ENCODE results near the gene CYB5A.

The CYB5A gene

DNA sequence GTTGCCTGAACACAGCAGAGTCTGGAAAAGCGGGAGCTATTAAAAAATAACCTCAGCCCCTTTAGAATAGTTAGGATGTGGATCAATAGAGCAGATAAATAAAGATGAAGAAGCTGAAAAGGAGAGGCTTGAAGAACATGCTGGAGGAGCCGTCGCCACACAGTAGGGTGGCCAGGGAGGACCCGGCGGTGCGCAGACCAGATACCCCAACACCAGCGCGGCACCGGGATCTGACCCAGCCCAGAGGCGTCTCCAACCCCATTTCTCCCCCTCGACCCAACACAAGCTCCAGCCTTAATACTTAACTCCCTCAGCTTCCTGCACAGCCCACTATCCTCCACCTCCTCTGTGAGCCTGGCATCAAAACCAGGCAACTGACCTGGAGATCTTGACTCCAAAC lies 16.0 kb downstream of the CYB5A start:
- no peak for DNase-seq

DNA sequence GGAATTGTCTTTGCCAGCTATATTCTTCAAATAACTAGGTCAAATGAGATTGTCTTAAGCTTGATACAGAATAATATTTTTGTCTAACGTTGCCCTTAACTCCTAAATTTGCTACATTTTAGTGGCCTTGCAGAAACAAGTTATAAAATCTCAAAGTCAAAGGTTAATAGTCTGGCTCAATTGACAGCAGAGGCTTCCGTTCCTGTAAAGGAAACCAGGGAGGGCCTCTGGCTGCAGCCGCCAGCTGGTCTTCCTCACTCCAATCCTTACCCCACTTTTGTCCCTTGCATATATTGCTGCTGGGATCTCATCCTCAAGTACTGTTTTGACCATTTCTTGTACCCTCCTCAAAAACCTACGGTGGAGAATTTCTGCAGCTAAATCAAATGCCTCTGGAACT lies 17.1 kb downstream of the CYB5A start:
- DNase-seq: no peak

DNA sequence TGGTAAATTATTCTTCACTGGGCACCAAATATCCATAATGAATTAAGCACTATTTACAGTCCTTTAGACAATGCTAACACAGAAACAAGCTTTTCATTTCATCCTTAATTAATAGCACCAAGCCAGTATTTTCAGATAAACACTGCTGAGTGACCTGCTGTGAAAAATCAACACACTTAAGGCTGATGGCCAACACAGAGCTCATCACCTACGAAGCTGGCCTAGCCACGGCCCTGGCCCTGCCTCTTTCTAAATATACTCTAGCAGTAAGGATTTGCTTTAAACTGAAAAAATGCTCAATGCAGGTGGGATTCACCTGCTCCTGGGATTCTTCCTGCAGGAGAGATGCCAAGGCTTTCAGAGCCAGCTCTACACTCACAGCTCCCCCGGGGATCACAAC lies 18.4 kb downstream of the CYB5A start:
- peak; percentile 66 for DNase-seq

DNA sequence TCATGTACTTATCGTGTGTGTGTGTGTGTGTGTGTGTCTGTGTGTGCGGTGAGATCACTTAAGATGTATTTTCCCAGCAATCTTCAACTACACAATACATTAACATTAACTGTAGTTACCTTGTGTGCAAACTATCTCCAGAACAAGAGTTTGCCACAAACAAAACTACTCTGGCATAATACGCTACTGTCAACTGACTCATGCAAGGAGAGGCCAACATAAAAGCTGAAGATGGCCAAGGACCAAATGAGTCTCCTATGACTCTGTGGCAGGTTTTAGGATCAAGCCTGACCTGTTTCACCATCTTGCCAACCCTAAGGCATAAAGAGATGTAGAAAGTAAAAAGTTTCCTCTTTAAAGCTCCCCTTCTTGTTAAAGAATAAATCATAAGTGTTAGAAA lies 20.1 kb downstream of the CYB5A start:
- DNase-seq: no peak

DNA sequence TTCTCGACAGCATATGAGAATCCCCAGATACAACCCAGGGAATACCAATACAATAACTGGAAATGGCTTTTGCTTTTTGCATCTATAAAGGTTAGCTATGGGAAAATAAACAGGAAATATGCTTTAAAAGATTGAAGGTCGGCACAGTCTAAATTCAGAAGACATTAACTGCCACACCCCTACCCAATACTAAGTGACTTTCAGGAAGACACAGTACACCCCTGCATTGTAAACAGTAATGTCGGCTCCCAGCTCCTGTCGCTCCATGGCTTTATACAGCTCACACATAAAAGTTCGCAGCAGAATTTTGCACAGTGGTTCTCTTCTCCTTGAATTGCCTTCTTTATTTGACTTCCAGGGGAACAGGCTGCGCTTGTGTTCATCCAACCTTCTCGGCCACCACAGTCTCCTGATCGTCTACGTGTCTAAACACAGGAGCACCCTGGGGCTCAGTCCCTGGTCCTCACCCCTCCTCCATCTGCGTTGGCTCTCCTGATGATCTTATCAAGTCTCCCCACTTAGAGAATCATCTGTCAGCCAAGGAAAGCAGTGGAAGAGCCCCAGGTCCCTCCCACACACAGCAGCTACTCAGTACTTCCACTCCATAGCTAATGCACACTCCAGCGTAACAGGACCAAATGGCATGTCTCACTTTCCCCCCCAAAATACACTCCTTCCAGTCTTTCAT lies 22.7 kb downstream of the CYB5A start:
- DNase-seq: no peak

DNA sequence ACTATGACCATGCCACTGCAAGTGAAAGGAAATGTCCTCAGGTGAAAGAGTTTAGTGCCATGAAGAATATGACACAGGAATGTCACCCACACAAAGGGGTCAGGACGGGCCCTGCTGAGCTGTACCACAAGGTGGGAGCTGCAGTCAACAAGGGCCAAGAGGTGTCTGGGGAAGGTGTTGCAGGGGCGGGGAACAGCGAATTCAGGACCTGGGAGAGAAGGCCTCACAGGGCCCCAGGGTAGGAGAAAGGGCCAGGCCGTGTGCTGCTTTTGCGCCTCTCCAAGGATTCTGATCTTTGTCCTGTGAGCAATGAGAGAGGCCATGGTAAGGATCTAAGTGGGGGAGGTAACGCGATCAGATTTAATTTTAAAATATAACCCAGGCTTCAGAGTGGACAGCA lies 23.6 kb downstream of the CYB5A start:
- DNase-seq: no peak

DNA sequence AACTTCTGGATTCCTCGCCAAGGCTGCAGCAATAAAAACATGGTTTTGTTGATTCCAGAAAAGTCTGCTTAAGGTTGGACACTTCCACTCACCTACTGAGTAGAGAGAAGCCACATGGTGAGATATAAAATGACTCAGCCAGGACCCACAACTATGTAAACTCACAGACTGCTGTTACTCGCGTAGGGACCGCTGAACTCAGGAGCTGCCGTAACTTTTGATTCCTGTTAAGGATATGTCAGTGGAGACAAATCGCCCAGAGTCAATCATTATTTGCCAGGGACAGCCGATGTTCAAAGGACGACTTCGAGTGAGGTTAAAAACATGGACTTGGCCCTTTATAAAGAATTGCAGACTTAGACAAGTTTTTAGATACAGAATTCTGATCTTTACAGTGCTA lies 25.6 kb downstream of the CYB5A start:
- DNase-seq: no peak

DNA sequence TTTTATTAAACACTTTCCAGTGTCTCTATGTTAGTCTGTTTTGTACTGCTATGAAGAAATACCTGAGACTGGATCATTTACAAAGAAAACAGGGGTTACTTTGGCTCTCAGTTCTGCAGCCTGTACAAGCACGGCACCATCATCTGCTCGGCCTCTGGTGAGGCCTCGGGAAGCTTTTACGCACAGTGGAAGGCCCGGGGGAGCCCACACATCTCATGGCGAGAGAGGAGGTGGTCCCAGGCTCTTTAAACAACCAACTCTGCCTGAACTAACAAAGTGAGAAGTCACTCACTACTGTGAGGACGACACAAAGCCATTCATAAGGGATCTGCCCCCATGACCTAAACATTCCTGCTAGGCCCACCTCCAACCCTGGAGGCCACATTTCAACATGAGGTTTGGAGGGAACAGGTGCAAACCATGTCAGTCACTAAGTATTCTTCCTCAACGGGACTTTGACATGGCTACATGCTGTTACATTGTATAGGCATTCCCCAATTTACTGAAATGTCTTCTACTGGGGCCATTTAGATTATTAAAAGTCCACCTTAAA lies 26.1 kb downstream of the CYB5A start:
- DNase-seq: no peak

DNA sequence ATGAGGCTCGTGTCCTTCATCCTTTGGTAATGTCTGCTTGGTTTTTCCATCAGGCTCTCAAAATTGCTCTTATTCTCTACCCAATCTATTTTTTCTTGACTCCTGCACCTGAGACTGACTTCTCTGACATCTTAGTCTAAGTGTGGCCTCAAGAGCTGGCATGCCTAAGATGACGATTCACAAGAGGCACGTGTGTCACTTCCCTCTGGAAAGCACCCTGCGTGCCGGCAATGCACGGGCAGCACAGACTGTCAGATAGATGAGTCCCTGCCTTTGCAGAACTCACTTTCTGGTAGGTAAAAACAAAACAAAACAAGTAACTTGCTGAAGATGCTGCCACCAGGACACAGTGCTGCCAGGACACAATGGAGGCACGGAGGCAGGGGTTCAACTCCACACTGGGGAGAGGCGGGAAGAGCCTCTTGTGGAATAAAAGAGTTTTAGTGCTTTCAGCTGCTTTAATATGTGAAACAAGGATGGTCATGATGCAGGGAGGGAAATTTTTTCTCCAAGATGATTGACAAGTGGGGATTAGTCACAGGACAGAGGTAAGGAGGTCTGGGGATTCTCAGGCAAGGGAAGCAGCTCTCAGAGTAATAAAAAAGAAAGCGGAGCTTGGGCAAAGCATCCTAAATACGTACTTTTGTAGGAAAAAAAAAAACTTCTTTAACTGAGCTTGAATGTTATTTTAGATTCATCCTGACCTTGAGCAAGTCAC lies 27.3 kb downstream of the CYB5A start:
- no peak for DNase-seq

DNA sequence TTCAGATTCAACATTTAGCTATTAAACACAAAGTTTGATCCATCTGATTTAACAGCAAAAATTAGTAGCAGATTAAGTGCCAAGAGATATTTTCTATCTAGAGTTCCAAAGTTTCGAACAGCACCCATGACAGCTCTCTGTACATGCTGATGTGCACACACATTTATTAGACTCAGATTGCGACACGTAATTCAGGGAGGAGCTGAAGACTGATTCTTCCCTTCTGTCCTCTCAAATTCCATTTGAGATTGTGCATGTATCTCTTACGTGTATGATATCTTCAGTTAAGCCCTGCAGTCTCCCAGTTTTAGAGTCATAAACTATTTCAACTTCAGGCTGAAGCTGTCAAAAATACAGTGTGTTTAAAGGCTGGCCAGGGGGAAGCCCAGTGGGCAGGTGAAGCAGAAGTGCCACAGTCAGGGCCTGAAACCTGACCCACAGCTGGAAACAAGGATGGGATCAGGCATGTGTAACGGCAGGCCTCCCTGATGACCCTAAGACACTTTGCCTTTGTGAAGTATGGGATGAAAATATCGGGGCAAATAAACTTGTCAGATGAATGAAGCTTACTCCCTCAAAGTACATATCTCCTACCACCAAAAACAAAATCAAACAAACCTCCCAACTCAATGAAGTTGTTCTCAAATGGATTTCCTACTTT lies 30.6 kb downstream of the CYB5A start:
- DNase-seq: no peak

DNA sequence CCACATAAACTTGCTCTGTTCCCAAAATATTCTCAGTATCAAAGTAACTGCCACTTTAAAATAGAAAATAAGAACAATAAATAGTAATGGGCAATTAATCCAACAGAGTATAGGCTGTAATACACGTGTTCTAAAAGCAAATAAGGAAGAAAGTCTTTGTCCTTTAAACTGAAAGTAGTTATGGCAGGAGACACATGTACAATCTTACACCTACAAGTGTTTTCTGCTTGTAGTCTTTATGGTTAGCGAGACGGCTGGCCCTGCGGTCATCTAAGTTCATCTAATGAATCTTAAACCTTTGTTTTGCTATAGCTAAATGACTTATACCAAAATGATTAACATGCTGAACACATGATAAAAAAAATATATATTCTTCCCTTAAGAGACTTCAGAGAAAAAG lies 32.4 kb downstream of the CYB5A start:
- no peak for DNase-seq

DNA sequence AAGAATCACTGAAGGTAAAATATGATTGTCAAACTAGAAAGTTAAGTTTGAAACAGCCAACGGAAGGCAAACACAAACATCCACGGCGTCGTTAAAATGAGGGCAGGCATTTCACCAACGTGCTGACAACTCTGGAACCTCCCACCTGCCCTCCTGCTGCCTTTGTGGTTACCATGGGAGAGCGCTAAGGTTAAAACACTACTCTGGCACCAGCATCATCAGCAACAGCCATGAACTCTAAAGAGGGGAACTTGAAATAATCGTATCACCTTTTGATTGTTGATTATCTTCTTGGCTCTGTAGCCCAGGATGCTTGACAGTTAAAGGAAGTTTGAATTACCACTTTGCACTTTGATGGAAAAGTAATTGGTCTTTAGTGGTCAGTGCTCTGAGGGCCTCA lies 34.7 kb downstream of the CYB5A start:
- no peak for DNase-seq

DNA sequence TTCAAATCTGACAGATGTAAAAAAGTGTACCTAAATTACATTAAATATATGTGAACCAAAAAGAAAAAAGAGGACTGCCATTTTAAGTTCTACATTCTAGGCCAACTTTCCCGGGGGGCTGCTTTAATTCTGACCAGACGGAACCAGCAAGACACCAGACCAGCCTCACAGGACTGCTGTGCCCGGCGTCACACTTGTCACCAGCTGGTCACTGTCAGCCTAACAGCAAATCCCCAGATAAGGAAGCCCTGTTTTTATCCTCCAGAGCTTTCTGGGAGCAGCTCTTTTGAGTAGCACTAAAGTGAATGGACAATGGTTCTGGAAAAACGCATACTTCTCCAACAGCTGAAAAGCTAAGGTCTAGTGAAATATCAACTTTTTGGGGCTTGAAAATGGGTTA lies 35.6 kb downstream of the CYB5A start:
- DNase-seq: no peak

DNA sequence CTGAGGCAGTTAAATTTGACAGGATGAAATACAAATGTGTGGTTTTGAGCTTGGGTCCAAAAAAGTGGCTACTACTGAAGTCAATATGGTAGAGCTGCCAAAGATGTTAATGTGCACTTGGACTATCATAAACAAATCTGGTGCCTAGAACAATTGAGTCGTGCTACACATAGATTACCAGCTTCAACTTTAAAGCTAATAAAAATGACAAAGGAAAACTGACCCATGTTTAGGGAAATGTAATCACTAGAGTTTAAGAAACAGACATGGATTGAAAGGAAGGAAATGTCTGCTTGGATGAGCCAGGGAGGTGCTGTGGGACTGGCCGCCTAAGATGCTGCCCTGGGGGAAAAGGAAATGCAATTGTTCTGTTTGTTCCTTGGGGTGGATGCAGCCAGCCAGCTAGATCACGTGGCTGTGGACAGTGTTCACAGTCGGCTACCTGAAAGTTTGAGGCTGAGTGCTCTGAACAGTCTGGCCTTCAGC lies 36.6 kb downstream of the CYB5A start:
- DNase-seq: no peak

DNA sequence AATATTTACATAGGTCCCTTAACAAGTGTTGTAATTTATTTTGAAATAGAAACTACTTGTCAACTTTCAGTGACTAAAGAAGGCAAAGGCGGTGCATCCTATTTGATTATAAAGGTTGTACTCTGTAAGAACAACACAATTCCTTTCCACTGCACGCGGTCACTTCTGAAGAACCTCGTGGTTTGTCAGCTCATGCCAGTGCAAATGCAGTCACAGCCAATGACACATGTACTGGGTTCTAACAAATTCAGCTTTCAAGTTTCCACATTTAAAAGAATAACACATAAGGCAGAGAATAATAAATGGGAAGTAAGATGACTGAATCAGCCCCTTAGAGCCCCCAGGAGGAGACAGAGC lies 39.7 kb downstream of the CYB5A start:
- no peak for DNase-seq

DNA sequence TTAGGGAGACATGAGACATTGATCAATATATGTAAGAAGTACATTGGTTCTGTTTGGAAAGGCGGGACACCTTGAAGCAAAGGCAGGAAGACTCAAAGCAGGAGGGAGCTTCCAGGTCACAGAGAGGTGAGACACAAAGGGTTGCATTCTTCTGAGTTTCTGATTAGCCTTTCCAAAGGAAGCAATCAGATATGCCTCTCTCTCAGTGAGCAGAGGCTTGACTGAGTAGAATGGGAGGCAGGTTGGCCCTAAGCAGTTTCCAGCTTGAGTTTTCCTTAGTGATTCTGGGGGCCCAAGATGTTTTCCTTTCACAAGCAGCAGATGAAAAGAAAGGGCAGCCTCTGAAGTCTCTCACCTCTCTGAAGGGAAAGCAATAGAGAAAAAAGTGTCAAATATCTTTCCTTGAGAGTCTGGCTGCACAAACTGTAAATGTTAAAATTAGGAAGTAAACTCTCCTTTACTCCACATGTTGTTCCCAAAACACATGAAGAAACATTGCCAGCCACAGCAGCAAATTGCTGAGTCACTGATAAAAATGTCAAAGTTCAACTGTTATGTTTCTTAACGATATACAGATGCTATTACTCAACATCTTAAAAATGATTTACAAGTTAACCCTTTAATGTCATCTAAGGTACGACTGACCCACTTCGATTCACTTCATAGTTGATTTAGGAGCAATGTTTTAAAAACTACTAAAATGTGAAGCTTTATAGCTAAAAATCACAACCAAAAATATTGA lies 40.3 kb downstream of the CYB5A start:
- no peak for DNase-seq

DNA sequence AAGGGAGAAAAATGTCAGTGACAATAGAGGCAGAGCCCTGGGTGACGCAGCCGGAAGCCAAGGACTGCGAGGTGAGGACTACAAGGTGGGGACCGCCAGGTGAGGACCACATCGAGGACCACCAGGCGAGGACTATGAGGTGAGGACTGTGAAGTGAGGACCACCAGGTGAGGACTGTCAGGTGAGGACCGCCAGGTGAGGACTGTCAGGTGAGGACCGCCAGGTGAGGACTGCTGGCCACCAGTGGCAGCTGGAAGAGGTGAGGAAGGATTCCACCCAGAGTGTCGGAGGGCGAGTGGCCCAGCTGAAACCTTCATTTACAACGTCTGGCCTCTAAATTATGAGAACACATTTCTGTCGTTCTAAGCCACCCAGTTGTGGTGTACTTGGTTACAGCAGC lies 41.6 kb downstream of the CYB5A start:
- no peak for DNase-seq

DNA sequence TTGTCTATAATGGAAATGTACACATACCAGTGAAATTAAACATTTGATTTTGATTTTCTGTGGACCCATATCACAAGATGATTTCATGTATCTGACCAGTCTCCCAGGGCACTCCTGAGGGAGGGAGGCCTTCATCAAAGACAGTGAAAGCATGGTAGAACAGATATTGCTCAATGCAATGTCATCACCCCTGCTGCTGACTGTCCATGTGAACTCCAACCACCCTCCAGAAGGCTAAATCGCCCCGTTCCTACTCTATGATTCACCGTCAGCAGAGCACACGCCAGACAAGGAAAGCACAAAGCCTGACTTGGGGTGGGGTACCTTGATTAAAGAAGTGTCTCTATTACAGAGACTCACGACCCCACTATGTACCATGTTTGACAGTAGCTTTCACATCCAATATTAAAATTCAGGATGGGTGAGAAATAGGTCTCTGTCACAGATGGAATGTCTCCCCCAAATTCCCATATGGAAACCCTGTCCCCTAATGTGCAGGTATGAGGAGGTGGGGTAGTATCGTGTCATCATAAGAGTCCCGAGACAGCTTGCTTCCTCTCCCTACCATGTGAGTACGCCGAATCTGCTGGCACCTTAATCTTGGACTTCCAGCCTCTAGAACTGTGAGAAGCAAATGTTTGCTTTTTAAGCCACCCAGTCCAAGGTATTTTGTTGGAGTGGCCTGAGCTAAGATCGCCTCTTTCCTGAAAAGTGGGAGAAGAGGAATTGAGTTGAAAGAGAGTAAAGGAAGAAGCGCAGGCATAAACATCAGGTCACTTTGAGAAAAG lies 42.4 kb downstream of the CYB5A start:
- DNase-seq: no peak

DNA sequence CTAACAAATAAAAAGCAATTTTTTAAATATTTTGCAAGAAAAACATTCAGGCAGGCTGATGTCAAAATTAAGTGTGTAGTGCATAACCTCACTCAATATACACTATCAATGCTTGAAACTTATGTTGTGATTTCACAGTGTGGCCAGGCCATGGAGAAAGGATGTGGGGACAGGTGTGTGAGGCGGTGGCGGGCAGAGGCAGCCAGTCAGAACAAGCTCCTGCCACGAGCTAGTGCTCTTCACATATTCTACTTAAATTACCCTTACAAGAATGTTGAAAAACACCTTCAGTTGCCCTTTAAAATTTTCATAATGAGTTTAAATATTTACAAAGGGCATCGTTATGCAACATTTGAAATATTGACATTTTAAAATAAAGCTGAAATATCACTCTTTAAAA lies 43.2 kb downstream of the CYB5A start:
- peak; percentile 45 for DNase-seq

DNA sequence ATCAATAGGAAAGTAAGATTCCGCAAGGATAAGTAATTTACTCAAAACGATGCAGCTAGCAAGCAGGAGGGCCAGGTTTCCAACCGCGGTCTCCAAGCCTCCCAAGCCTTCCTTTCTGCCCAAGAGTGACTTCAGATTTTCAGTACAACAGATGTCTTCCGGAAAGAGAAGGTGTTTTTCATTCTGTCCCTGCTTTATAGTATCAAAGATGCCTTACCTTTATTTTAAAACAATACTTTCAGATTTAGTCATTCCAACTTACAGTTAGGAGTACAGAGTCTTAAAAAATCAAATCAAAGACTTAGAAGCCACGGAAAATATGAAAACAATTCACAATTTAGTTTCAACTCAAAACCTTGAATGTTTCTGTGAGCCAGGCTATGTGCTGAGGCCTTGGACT lies 43.6 kb downstream of the CYB5A start:
- no peak for DNase-seq

DNA sequence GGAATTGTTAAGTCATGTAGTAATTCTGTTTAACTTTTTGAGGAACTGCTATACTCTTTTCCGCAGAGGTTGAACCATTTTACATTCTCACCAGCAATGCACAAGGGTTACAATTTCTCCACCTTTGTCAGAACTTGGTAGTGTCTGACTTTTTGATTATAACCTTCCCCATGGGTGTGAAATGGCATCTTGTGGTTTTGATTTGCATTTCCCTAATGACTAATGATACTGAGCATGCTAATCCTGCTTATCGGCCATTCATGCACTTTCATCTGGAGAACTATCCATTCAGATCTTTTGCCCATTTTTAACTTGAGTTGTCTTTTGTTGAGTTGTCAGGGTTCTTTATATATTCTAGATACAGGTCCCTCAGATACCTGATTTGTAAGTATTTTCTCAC lies 47.2 kb downstream of the CYB5A start:
- no peak for DNase-seq

DNA sequence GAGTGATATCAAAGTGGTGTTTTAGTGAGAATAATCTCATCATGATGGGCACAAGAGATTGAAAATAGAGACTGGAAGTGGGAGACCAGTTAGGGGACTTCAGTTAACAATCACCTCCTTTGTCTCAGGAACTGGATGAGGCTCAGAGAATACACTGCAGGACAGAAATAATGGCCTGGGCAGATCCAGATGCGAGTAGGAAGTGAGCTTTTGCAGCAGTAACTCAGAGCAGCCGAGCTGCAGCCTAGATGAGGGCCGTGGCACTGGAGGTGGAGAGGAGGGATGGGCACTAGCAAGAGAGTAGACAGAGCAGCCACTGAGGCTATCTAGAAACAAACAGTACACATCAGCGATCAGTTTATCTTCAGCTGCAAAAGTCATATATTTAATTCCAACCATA lies 48.6 kb downstream of the CYB5A start:
- DNase-seq: no peak
